Liver (tissue), 3 donors: ENCODE data around the gene WDR62.

Source experiments
- EGR1 ChIP-seq, 2 donors: IDR thresholded peaks; 2 replicates each; pipeline ENCODE4 v1.6.1; 2016 to 2018; ENCODE audit warnings: antibody characterized with exemption in 2 of 2, low read depth in 2 of 2
- FOXA1 ChIP-seq: IDR thresholded peaks from 2 replicates; pipeline ENCODE4 v1.6.1; 2016; ENCODE audit warnings: antibody characterized with exemption
- GABPA ChIP-seq, 2 donors: IDR thresholded peaks in 1 of 2; conservative IDR thresholded peaks in 1 of 2; 2 replicates each; pipeline ENCODE4 v1.6.1; 2016; ENCODE audit warnings: antibody characterized with exemption in 2 of 2, mild to moderate bottlenecking in 1 of 2, moderate library complexity in 1 of 2
- HNF4G ChIP-seq: IDR thresholded peaks from 2 replicates; pipeline ENCODE4 v1.6.1; 2016; ENCODE audit warnings: antibody characterized with exemption
- JUND ChIP-seq, 2 donors: IDR thresholded peaks; 2 replicates each; pipeline ENCODE4 v1.6.1; 2016; ENCODE audit warnings: antibody characterized with exemption in 2 of 2
- RAD21 ChIP-seq, 2 donors: IDR thresholded peaks; 2 replicates each; pipeline ENCODE4 v1.6.1; 2016; ENCODE audit warnings: antibody characterized with exemption in 2 of 2, mild to moderate bottlenecking in 2 of 2
- YY1 ChIP-seq: IDR thresholded peaks from 2 replicates; pipeline ENCODE4 v1.6.1; 2016; ENCODE audit warnings: antibody characterized with exemption, mild to moderate bottlenecking
- TF ChIP-seq, protein P1 (sequence below): IDR thresholded peaks from 2 replicates; pipeline ENCODE4 v1.6.1; 2016; ENCODE audit warnings: antibody characterized with exemption
- TF ChIP-seq, protein P2 (sequence below): fragments of 150-350 bp; IDR thresholded peaks from 2 replicates; pipeline ENCODE4 v1.5.1; 2017; ENCODE audit warnings: improper control_type of control experiment, low read depth, low read length; ENCODE audit not compliant: missing input control
- TF ChIP-seq, protein P3 (sequence below): IDR thresholded peaks from 2 replicates; pipeline ENCODE4 v1.6.1; 2016; ENCODE audit warnings: antibody characterized with exemption
- TF ChIP-seq, protein P4 (sequence below): IDR thresholded peaks from 2 replicates; pipeline ENCODE4 v1.6.1; 2016; ENCODE audit warnings: antibody characterized with exemption, mild to moderate bottlenecking
- TF ChIP-seq, protein P5 (sequence below): IDR thresholded peaks from 2 replicates; pipeline ENCODE4 v1.6.1; 2016; ENCODE audit warnings: antibody characterized with exemption
- donor health status: healthy.
- donor health status: healthy.

DNA sequence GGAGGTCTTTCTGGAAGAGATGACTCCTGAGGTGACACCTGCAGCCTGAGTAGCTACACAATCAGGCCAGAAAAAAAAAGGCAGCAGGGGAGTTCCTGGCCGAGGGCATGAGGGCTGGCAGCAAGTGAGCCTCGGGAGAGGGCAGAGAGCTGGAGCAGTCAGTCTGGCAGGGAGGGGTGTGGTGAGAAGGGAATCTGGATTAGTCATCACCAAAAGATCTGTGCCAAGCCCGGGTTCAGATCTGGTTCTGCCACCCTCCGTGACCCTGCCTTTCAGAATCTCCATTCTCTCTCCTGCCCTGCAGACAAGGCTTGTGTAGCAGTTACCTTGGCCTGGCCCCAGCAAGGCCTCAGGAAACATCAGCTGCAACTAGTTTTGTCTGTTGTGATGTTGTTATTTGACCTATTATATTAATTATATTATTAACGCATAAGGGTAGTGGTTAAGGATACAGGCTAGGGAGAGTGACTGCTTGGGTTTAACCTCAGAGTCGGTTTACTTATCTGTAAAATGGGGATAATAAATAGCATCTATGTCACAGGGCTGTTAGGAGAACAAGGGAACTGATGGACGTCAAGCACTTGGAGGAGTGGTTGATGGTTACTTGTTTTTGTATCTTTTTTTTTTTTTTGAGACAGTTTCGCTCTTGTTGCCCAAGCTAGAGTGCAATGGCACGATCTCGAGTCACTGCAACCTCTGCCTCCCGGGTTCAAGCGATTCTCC lies 82.4 kb downstream of the WDR62 start:
- TF ChIP-seq FOXA1 (no peak), EGR1 (IDR thresholded peaks at IDR 0.05; ENCODE audit: low read depth in 2 of 2) (no peak), GABPA (IDR thresholded peaks at IDR 0.05 in 1 of 2, conservative IDR thresholded peaks at IDR 0.05 in 1 of 2) (no peak), YY1 (no peak), JUND (IDR thresholded peaks at IDR 0.05) (peak; percentile 19 to 73), HNF4G (no peak), RAD21 (IDR thresholded peaks at IDR 0.05) (no peak)
- TF ChIP-seq, protein P1, sequence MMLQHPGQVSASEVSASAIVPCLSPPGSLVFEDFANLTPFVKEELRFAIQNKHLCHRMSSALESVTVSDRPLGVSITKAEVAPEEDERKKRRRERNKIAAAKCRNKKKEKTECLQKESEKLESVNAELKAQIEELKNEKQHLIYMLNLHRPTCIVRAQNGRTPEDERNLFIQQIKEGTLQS: no peak
- TF ChIP-seq, protein P2, sequence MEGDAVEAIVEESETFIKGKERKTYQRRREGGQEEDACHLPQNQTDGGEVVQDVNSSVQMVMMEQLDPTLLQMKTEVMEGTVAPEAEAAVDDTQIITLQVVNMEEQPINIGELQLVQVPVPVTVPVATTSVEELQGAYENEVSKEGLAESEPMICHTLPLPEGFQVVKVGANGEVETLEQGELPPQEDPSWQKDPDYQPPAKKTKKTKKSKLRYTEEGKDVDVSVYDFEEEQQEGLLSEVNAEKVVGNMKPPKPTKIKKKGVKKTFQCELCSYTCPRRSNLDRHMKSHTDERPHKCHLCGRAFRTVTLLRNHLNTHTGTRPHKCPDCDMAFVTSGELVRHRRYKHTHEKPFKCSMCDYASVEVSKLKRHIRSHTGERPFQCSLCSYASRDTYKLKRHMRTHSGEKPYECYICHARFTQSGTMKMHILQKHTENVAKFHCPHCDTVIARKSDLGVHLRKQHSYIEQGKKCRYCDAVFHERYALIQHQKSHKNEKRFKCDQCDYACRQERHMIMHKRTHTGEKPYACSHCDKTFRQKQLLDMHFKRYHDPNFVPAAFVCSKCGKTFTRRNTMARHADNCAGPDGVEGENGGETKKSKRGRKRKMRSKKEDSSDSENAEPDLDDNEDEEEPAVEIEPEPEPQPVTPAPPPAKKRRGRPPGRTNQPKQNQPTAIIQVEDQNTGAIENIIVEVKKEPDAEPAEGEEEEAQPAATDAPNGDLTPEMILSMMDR: no peak
- TF ChIP-seq, protein P3, sequence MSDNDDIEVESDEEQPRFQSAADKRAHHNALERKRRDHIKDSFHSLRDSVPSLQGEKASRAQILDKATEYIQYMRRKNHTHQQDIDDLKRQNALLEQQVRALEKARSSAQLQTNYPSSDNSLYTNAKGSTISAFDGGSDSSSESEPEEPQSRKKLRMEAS: no peak
- TF ChIP-seq, protein P4, sequence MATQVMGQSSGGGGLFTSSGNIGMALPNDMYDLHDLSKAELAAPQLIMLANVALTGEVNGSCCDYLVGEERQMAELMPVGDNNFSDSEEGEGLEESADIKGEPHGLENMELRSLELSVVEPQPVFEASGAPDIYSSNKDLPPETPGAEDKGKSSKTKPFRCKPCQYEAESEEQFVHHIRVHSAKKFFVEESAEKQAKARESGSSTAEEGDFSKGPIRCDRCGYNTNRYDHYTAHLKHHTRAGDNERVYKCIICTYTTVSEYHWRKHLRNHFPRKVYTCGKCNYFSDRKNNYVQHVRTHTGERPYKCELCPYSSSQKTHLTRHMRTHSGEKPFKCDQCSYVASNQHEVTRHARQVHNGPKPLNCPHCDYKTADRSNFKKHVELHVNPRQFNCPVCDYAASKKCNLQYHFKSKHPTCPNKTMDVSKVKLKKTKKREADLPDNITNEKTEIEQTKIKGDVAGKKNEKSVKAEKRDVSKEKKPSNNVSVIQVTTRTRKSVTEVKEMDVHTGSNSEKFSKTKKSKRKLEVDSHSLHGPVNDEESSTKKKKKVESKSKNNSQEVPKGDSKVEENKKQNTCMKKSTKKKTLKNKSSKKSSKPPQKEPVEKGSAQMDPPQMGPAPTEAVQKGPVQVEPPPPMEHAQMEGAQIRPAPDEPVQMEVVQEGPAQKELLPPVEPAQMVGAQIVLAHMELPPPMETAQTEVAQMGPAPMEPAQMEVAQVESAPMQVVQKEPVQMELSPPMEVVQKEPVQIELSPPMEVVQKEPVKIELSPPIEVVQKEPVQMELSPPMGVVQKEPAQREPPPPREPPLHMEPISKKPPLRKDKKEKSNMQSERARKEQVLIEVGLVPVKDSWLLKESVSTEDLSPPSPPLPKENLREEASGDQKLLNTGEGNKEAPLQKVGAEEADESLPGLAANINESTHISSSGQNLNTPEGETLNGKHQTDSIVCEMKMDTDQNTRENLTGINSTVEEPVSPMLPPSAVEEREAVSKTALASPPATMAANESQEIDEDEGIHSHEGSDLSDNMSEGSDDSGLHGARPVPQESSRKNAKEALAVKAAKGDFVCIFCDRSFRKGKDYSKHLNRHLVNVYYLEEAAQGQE: no peak
- TF ChIP-seq, protein P5, sequence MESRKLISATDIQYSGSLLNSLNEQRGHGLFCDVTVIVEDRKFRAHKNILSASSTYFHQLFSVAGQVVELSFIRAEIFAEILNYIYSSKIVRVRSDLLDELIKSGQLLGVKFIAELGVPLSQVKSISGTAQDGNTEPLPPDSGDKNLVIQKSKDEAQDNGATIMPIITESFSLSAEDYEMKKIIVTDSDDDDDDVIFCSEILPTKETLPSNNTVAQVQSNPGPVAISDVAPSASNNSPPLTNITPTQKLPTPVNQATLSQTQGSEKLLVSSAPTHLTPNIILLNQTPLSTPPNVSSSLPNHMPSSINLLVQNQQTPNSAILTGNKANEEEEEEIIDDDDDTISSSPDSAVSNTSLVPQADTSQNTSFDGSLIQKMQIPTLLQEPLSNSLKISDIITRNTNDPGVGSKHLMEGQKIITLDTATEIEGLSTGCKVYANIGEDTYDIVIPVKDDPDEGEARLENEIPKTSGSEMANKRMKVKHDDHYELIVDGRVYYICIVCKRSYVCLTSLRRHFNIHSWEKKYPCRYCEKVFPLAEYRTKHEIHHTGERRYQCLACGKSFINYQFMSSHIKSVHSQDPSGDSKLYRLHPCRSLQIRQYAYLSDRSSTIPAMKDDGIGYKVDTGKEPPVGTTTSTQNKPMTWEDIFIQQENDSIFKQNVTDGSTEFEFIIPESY: no peak
